GM12874 (cell line): ENCODE results near the gene CHCHD4.

ENCODE experiments used
- TF ChIP-seq, protein P1 (sequence below): IDR thresholded peaks from 2 replicates; pipeline ENCODE4 v1.5.1; 2011; ENCODE audit warnings: low read depth, mild to moderate bottlenecking, control low read depth, low read length, moderate library complexity; ENCODE audit not compliant: insufficient read depth

Gene CHCHD4

DNA sequence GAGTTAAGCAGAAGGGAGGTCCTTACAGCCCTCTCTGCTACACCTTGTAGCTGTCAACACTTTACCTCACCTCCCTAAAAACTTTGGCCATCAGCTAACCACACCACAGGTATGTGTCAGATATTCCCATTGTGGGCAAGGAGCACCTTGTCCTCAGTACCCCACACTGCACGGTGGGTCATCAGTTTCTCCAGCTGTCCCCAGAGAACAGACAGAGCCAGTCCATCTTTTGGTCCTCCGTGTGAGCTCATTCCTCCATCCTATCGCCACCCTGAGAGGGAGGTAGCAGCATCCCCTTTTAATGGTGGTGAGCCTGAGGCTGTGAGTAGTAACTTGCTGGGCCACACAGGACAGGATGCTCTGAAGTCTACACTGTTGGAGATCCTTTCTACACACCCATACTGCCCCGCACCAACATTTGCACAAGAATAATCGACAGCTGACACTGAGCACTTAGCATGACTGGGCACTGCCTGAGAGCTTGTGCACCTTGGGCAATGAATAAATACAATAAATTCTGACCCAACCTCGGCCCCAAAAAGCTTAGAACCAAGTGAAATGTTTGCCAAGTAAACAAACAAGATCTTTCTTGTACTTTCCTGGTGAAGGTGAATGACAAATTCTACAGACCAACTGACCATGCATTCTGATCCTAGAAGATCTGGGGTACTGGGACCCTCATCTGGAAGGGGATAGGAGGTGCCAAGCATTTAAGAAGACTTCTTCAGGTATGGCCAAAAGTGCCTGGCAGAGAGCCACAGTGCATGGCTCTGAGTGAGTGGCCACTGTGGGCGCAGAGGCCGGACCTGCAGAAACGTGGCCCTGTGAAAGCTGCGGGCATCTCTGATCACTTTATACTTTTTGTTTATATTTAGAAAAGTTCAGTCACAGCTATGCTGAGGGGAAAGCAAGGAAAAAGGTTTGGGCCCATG, 6.9 kb downstream of the CHCHD4 start:
- TF ChIP-seq, protein P1, sequence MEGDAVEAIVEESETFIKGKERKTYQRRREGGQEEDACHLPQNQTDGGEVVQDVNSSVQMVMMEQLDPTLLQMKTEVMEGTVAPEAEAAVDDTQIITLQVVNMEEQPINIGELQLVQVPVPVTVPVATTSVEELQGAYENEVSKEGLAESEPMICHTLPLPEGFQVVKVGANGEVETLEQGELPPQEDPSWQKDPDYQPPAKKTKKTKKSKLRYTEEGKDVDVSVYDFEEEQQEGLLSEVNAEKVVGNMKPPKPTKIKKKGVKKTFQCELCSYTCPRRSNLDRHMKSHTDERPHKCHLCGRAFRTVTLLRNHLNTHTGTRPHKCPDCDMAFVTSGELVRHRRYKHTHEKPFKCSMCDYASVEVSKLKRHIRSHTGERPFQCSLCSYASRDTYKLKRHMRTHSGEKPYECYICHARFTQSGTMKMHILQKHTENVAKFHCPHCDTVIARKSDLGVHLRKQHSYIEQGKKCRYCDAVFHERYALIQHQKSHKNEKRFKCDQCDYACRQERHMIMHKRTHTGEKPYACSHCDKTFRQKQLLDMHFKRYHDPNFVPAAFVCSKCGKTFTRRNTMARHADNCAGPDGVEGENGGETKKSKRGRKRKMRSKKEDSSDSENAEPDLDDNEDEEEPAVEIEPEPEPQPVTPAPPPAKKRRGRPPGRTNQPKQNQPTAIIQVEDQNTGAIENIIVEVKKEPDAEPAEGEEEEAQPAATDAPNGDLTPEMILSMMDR, result no peak

DNA sequence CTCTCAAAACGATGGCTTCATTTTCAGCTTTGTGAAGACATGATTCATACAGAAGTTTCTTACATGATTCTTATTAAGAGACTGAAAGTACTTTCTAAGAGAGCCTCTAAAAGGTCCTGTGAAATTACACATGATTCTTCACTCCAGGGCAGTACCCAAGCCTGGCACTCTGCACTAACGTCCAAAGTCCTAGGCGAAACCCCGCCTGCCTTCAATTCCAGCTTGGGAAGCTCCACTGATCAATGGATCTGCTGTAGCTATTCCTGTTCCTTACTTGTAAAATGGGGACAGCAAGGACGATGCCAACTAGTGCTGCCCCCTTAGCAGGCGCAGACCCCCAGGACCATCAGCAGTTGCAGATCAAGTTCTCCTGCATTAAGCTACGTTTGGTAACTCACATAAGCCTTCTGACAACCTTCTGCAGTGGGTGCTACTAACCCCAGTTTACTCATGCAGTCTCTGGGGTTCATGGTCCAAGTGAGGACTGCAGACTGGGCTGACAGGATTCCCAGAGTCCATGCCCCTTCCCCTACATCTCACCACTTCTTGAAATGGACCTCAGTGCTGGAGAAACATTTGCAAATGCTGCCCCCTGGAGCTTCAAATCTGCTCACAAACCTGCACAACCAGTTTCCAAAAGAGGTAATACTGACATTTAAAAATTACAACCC, 10.6 kb downstream of the CHCHD4 start:
- TF ChIP-seq, protein P1, result no peak; the same call in 1 of the 2 replicates

DNA sequence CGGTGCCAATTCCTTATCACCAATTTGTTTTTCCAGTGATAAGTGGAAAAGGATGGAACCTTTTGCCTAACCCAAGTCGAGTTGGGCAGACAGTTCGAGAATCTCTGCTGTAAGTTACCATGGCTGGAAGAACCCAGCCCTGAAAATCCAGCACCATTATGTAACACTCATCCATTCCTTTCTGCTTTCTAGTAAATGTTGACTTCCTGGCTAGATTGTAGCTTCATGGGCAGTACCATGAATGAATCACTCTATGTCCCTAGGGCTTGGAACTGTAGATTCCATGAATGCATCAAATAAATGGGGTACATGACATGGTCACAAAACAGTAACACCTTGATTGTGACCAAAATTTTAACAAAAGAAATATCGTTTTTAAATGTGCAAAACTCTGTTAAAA, 14.0 kb downstream of the CHCHD4 start:
- TF ChIP-seq, protein P1, result no peak

DNA sequence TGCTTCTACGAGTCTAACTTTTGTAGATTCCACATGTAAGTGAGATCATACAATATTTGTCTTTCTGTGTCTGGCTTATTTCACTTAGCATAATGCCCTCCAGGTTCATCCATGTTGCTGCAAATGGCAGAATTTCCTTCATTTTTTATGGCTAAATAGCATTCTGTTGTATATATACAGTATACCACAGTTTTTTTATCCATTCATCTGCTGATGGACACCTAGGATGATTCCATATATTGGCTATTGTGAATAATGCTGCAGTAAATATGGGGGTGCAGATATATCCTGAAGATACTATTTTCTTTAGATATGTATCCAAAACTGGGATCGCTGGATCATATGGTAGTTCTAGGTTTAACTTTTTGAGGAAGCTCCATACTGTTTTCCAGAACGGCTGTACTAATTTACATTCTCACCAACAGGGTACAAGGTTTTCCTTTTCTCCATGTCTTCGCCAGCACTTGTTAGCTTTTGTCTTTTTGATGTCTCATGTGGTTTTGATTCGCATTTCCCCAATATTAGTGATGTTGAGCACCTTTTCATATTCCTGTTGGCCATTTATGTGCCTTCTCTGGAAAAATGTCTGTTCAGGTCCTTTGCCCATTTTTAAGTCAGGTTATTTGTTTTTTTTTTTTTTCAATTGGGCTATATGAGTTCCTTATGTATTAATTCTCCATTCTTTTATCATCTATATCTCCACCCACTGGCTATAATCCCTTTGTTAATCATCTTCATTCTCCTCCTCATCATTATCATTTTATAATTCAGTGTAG, 26.9 kb downstream of the CHCHD4 start:
- TF ChIP-seq, protein P1, result no peak

DNA sequence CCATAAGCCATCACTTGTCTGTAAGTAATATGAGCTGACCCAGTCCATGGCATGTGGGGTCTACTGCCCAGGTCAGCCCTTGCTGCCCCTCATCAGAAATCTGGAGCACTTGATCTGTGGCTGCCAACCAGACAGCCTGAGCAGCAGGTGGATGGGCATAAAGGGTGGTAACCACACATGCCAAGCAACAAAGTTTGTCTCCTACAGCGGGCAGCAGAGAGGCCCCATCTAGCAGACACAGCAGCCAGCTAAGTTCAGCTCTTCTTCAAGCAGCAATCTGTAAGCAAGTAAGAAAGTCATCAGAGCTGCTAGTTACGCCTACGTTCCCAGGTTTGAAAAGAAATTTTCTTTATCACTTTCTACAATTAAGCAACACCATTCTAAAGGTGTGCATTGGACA, 27.9 kb downstream of the CHCHD4 start:
- TF ChIP-seq, protein P1, result no peak

DNA sequence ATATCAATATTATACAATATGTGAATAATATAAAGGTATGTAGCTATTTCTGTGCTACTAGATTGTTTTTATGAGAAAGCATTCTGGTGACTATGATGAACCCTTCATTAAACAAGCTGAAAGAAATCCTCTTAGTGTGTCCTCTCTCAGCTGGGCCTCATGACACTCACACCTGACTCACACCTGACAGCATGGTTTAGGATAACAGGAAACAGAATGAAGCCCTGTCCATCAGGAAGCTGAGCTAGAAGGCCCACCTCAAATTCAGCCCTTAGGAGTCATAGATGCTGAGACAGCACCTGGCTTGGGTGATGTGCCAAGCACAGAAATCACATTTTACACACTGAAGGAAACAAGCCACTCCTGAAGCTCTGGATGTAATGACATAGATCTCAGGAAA, 30.8 kb downstream of the CHCHD4 start:
- TF ChIP-seq, protein P1, result no peak

DNA sequence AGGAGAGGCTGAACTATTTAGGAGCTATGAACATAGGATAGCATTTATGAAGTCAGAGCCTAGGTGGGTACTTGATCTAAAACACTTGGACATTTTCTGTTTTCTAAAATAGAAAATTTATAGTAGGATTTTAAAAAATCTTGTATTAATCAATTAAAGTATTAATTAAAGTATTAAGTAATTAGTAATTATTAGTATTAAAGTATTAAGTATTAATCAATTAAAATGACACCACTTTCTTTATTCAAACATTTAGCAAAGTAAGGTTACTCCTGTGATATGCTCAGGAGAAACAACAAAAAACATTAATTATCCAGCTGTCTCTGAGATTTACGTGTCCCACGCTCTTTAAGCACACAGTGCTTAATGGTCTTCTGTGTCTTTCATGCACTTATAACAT, 32.2 kb downstream of the CHCHD4 start:
- TF ChIP-seq, protein P1, result no peak
